Gastrocnemius medialis (tissue), 4 donors: ENCODE results near the gene GPC6. TPM values are rescaled to one million over a fixed set of nuclear protein-coding genes. Genes with fewer than 3 reads are reported as not detected.

ENCODE experiments used
- ATAC-seq, 2 donors: fragments of 150-250 bp; one replicate each; pipeline ENCODE4 v1.9.1; 2016
- DNase-seq, 2 donors: peaks; one replicate each; pipeline ENCODE4 v3.0.0-alpha.2; 2019
- H3K27ac ChIP-seq, 4 donors: fragments of 200-600 bp; sonication (generic); 1 replicate in 1 of 4; 2 replicates in 3 of 4; pipeline ENCODE4 v1.5.1; 2016 to 2018; ENCODE audit warnings: mild to moderate bottlenecking in 2 of 4, moderate library complexity in 1 of 4
- H3K27me3 ChIP-seq, 3 donors: fragments of 200-600 bp; sonication (generic) in 2 of 3; 1 replicate in 1 of 3; 2 replicates in 2 of 3; pipeline versions ENCODE4 v1.5.1 to v1.6.0; 2016 to 2019; ENCODE audit warnings: mild to moderate bottlenecking in 1 of 3, moderate library complexity in 1 of 3
- H3K36me3 ChIP-seq, 2 donors: fragments of 200-600 bp; sonication (generic) in 1 of 2; one replicate each; pipeline ENCODE4 v1.5.1; 2017 to 2018
- H3K4me1 ChIP-seq, 2 donors: fragments of 200-600 bp; sonication (generic) in 1 of 2; one replicate each; pipeline ENCODE4 v1.5.1; 2016 to 2017; ENCODE audit warnings: mild to moderate bottlenecking in 2 of 2
- H3K4me3 ChIP-seq, 4 donors: fragments of 200-600 bp; sonication (generic) in 3 of 4; 1 replicate in 1 of 4; 2 replicates in 3 of 4; pipeline ENCODE4 v1.5.1; 2016 to 2019; ENCODE audit warnings: mild to moderate bottlenecking in 2 of 4
- H3K9me3 ChIP-seq, 3 donors: fragments of 200-600 bp; sonication (generic) in 2 of 3; 1 replicate in 1 of 3; 2 replicates in 2 of 3; pipeline ENCODE4 v1.5.1; 2016 to 2019
- POLR2A ChIP-seq, 2 donors: fragments of 450-650 bp; IDR thresholded peaks; one replicate each; pipeline ENCODE4 v1.6.1; 2017; ENCODE audit warnings: antibody characterized with exemption in 2 of 2, mild to moderate bottlenecking in 2 of 2, moderate library complexity in 2 of 2
- in situ Hi-C, 4 donors: fragments of 200-750 bp; cut with MboI; loops; one replicate each; pipeline versions ENCODE4 v1.15.0 to v1.8.0; 2017; ENCODE audit warnings: low sequenced_read_pairs in 4 of 4
- intact Hi-C: fragments of 100-400 bp; cut with DNase I; formaldehyde crosslinking; loops from one replicate; pipeline ENCODE4 v1.15.1; 2023; ENCODE audit warnings: low total_unique reads
- total RNA-seq, 4 donors: library from RNA; depleted of rRNA; stranded (reverse); fragments of >200 nt; gene quantifications; one replicate each; pipeline versions ENCODE4 v1.1.0 to v1.2.3, GENCODE V29; 2016
- TF ChIP-seq, protein P1 (sequence below), 5 experiments: fragments of 450-650 bp in 3 of 5; fragments of 200-600 bp in 2 of 5; sonication (generic) in 2 of 5; IDR thresholded peaks in 4 of 5; conservative IDR thresholded peaks in 1 of 5; 1 replicate in 4 of 5; 2 replicates in 1 of 5; pipeline ENCODE4 v1.5.1; 2016 to 2019; ENCODE audit warnings: antibody characterized with exemption in 5 of 5, mild to moderate bottlenecking in 3 of 5, moderate library complexity in 3 of 5

The GPC6 gene
- total RNA-seq, 4 donors from 2014 or later = 0.47 to 0.88 (median 0.59) TPM

DNA sequence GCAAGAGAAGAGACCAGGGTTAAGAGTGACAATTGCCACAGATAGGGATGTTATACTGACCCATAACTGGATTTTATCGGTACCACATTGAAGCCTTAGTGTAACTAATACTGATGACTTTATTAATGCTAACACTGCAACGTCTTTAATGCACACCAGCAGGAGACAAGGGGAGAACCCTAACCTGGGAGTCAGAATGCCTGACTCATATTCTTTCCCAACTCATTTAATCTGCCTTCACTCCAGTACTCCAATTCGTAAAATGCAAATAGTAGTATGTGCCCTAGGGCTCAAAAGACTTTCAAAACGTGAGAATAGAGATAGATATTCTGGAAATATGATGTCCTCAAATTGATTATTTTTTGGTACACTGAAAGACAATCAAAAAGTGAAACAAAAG, 62.4 kb downstream of the GPC6 start:
- Histone ChIP-seq H3K9me3 (no peaks in the 10 kb centered on the region), H3K4me3 (no peak overlapping the region), H3K27me3 (no peaks in the 10 kb centered on the region), H3K36me3 (no peaks in the 10 kb centered on the region), H3K4me1 (no peaks in the 10 kb centered on the region), H3K27ac (no peak overlapping the region)
- ATAC-seq (no peak), DNase-seq (no peak)
- intact Hi-C loops (no loop called here), in situ Hi-C loops (no loop called here)
- TF ChIP-seq, protein P1, sequence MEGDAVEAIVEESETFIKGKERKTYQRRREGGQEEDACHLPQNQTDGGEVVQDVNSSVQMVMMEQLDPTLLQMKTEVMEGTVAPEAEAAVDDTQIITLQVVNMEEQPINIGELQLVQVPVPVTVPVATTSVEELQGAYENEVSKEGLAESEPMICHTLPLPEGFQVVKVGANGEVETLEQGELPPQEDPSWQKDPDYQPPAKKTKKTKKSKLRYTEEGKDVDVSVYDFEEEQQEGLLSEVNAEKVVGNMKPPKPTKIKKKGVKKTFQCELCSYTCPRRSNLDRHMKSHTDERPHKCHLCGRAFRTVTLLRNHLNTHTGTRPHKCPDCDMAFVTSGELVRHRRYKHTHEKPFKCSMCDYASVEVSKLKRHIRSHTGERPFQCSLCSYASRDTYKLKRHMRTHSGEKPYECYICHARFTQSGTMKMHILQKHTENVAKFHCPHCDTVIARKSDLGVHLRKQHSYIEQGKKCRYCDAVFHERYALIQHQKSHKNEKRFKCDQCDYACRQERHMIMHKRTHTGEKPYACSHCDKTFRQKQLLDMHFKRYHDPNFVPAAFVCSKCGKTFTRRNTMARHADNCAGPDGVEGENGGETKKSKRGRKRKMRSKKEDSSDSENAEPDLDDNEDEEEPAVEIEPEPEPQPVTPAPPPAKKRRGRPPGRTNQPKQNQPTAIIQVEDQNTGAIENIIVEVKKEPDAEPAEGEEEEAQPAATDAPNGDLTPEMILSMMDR (IDR thresholded peaks at IDR 0.05 in 4 of 5, conservative IDR thresholded peaks at IDR 0.05 in 1 of 5) = no peak
- no peak for TF ChIP-seq POLR2A (IDR thresholded peaks at IDR 0.05)

DNA sequence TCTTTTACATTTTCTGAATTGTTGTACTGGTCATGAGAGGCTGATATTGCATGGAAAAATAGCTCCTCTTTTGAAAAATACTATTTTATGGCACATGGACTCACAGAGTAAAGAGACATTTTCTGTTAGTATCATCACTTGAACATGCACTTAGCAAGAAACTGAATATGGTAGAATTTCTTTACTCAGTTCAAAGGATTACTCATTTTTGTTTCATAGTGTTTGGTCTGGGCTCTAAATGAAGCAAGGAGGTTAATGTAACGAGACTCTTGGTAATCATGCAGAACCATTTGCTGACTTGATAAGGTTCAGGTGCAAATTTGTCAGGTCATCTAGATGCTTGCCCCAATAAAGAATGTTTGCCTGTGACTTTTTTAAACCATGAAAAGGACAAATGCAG, 63.2 kb downstream of the GPC6 start:
- no peak overlapping the region for H3K4me3 ChIP-seq
- no peak for ATAC-seq
- no peaks in the 10 kb centered on the region for H3K27me3 ChIP-seq
- intact Hi-C loops = no loop called here
- in situ Hi-C loops = no loop called here
- no peaks in the 10 kb centered on the region for H3K4me1 ChIP-seq
- no peak for TF ChIP-seq POLR2A (IDR thresholded peaks at IDR 0.05)
- TF ChIP-seq, protein P1 (IDR thresholded peaks at IDR 0.05 in 4 of 5, conservative IDR thresholded peaks at IDR 0.05 in 1 of 5) = no peak
- no peak for DNase-seq
- no peaks in the 10 kb centered on the region for H3K9me3 ChIP-seq
- H3K36me3 ChIP-seq = no peaks in the 10 kb centered on the region
- H3K27ac ChIP-seq = no peak overlapping the region

DNA sequence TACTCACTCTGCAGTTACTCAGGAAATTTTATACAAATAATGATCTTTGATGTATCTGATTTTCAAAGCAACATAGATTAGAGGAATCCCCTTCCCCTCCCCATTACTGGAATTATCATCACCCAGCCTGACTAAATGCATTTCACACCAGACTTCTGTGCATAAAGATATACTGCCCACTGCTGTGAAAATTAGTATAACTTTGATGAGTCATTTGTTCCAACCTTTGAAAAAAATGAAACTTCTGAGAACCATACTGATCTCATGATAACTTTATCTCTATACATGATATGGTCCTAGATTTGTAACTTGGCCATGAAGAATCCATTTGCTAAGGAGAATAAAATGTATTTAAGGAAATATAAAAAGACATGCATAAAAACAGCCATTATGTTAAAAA, 63.9 kb downstream of the GPC6 start:
- in situ Hi-C loops = no loop called here
- no peak overlapping the region for H3K4me3 ChIP-seq
- no peaks in the 10 kb centered on the region for H3K27me3 ChIP-seq
- ATAC-seq = no peak
- no peaks in the 10 kb centered on the region for H3K36me3 ChIP-seq
- no peaks in the 10 kb centered on the region for H3K4me1 ChIP-seq
- no peak overlapping the region for H3K27ac ChIP-seq
- TF ChIP-seq, protein P1 (IDR thresholded peaks at IDR 0.05 in 4 of 5, conservative IDR thresholded peaks at IDR 0.05 in 1 of 5) = no peak
- H3K9me3 ChIP-seq = no peaks in the 10 kb centered on the region
- intact Hi-C loops = no loop called here
- no peak for DNase-seq

DNA sequence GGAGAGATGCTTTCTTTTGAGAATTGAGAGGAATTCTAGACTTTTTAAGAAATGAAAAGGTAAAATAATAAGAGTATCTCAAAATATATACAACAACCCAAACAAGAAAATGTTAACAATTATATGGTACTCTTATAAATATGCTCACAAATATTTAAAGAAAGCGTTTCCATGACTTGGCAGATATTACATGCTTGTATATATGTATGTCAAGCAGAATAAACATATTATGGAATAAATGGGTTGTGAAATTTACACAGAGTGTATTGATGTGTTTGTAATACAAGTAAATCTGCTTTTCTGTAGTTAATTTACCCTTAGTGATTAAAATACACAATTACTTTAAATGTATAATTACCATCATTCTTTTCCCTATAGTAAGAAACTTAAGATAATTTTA, 65.8 kb downstream of the GPC6 start:
- H3K4me3 ChIP-seq = no peak overlapping the region
- no peak overlapping the region for H3K27ac ChIP-seq
- TF ChIP-seq, protein P1 (IDR thresholded peaks at IDR 0.05 in 4 of 5, conservative IDR thresholded peaks at IDR 0.05 in 1 of 5) = no peak
- no peak for TF ChIP-seq POLR2A (IDR thresholded peaks at IDR 0.05)
- H3K9me3 ChIP-seq = no peaks in the 10 kb centered on the region
- intact Hi-C loops = no loop called here
- ATAC-seq (no peak), DNase-seq (no peak)
- H3K27me3 ChIP-seq = no peaks in the 10 kb centered on the region
- in situ Hi-C loops = no loop called here
- no peaks in the 10 kb centered on the region for H3K4me1 ChIP-seq
- H3K36me3 ChIP-seq = no peaks in the 10 kb centered on the region

DNA sequence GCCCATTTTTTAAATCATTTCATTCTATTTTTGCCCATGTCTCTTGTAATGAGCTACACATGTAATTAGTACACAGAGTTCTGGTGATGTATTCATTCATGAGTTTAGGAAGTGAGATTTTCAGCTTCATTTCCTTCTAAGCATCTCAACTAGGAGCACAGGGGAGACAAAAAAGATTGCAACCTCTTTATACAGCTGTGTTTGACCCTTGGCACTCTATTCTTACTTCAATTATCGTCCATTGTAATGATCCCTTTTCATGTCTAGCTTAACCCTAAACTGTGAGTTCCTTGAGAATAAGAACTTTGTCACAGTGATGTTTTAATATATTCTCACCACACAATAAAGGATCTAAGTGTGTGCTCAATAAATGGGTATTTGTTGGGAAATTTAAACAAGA, 67.1 kb downstream of the GPC6 start:
- intact Hi-C loops = no loop called here
- Histone ChIP-seq H3K9me3 (no peaks in the 10 kb centered on the region), H3K27me3 (no peaks in the 10 kb centered on the region), H3K4me3 (no peak overlapping the region), H3K27ac (no peak overlapping the region), H3K36me3 (no peaks in the 10 kb centered on the region), H3K4me1 (no peaks in the 10 kb centered on the region)
- TF ChIP-seq, protein P1 (IDR thresholded peaks at IDR 0.05 in 4 of 5, conservative IDR thresholded peaks at IDR 0.05 in 1 of 5) = no peak
- TF ChIP-seq POLR2A (IDR thresholded peaks at IDR 0.05) = no peak
- ATAC-seq (no peak), DNase-seq (no peak)
- in situ Hi-C loops = no loop called here
